HS-27A (cell line): ENCODE results near the gene CNTN4.
"Not testable (repeated sequence)": the region's sequence is repeated elsewhere in the genome, so short reads cannot be mapped to it uniquely, and the experiment has no call there.

ENCODE experiments used
- DNase-seq: peaks from one replicate; pipeline ENCODE4 v3.0.0-alpha.2; 2012; ENCODE audit warnings: low read depth, missing footprints

The CNTN4 gene

GRCh38 chr3:2792432-2792831 is 693.8 kb downstream of the CNTN4 start:
- DNase-seq: no peak

- no peak for DNase-seq
These were observed 695.3 kb downstream of the CNTN4 start for GRCh38 chr3:2793987-2794386.

GRCh38 chr3:2802429-2802828 is 703.8 kb downstream of the CNTN4 start:
- DNase-seq: no peak

- no peak for DNase-seq
These were observed 708.8 kb downstream of the CNTN4 start for GRCh38 chr3:2807514-2807913.

GRCh38 chr3:2810723-2811122 is 712.1 kb downstream of the CNTN4 start:
- DNase-seq: no peak

GRCh38 chr3:2819571-2819970 is 720.9 kb downstream of the CNTN4 start:
- DNase-seq: no peak

- not testable (repeated sequence) for DNase-seq
These were observed 722.3 kb downstream of the CNTN4 start for GRCh38 chr3:2820982-2821381.

- DNase-seq: no peak
These were observed 723.9 kb downstream of the CNTN4 start for GRCh38 chr3:2822611-2823010.

GRCh38 chr3:2823031-2823430 is 724.4 kb downstream of the CNTN4 start:
- DNase-seq: no peak

GRCh38 chr3:2823437-2824211 is 725.0 kb downstream of the CNTN4 start:
- DNase-seq: no peak

GRCh38 chr3:2826036-2826435 is 727.4 kb downstream of the CNTN4 start:
- no peak for DNase-seq

- DNase-seq: no peak
These were observed 727.8 kb downstream of the CNTN4 start for GRCh38 chr3:2826453-2826852.

- DNase-seq: no peak
These were observed 738.6 kb downstream of the CNTN4 start for GRCh38 chr3:2837239-2837638.

GRCh38 chr3:2837910-2838309 is 739.2 kb downstream of the CNTN4 start:
- no peak for DNase-seq

GRCh38 chr3:2838546-2839157 is 740.0 kb downstream of the CNTN4 start:
- no peak for DNase-seq

- no peak for DNase-seq
These were observed 741.2 kb downstream of the CNTN4 start for GRCh38 chr3:2839876-2840275.

GRCh38 chr3:2847062-2847841 is 748.6 kb downstream of the CNTN4 start:
- no peak for DNase-seq

GRCh38 chr3:2849092-2849491 is 750.4 kb downstream of the CNTN4 start:
- no peak for DNase-seq

- no peak for DNase-seq
These were observed 752.0 kb downstream of the CNTN4 start for GRCh38 chr3:2850701-2851100.

- no peak for DNase-seq
These were observed 752.7 kb downstream of the CNTN4 start for GRCh38 chr3:2851361-2851760.

- no peak for DNase-seq
These were observed 753.2 kb downstream of the CNTN4 start for GRCh38 chr3:2851835-2852234.

GRCh38 chr3:2853651-2854050 is 755.0 kb downstream of the CNTN4 start:
- no peak for DNase-seq
